GM12875 (cell line): ENCODE measurements around the gene BHLHE23.
"Not testable (repeated sequence)": the region's sequence is repeated elsewhere in the genome, so short reads cannot be mapped to it uniquely, and the experiment has no call there.

Experiments
- H3K4me3 ChIP-seq: one replicate; pipeline ENCODE4 v1.5.1; 2011; ENCODE audit warnings: low read depth, low read length, control low read depth
- TF ChIP-seq, protein P1 (sequence below): IDR thresholded peaks from 2 replicates; pipeline ENCODE4 v1.5.1; 2011; ENCODE audit warnings: low read depth, mild to moderate bottlenecking, control low read depth, inconsistent platforms, low read length, moderate library complexity, borderline replicate concordance; ENCODE audit not compliant: insufficient read depth

BHLHE23 gene

GRCh38 chr20:63042448-63043071 is 35.8 kb upstream of the BHLHE23 start:
- no peak overlapping the region for H3K4me3 ChIP-seq
- TF ChIP-seq, protein P1, sequence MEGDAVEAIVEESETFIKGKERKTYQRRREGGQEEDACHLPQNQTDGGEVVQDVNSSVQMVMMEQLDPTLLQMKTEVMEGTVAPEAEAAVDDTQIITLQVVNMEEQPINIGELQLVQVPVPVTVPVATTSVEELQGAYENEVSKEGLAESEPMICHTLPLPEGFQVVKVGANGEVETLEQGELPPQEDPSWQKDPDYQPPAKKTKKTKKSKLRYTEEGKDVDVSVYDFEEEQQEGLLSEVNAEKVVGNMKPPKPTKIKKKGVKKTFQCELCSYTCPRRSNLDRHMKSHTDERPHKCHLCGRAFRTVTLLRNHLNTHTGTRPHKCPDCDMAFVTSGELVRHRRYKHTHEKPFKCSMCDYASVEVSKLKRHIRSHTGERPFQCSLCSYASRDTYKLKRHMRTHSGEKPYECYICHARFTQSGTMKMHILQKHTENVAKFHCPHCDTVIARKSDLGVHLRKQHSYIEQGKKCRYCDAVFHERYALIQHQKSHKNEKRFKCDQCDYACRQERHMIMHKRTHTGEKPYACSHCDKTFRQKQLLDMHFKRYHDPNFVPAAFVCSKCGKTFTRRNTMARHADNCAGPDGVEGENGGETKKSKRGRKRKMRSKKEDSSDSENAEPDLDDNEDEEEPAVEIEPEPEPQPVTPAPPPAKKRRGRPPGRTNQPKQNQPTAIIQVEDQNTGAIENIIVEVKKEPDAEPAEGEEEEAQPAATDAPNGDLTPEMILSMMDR, result no peak

GRCh38 chr20:63041776-63042175 is 35.0 kb upstream of the BHLHE23 start:
- no peak overlapping the region for H3K4me3 ChIP-seq
- TF ChIP-seq, protein P1, result no peak

GRCh38 chr20:63037669-63038268 is 31.0 kb upstream of the BHLHE23 start:
- H3K4me3 ChIP-seq, result no peak overlapping the region
- TF ChIP-seq, protein P1, result no peak

- no peak overlapping the region for H3K4me3 ChIP-seq
- TF ChIP-seq, protein P1, result no peak
These were observed 29.5 kb upstream of the BHLHE23 start for GRCh38 chr20:63036291-63036690.

DNA sequence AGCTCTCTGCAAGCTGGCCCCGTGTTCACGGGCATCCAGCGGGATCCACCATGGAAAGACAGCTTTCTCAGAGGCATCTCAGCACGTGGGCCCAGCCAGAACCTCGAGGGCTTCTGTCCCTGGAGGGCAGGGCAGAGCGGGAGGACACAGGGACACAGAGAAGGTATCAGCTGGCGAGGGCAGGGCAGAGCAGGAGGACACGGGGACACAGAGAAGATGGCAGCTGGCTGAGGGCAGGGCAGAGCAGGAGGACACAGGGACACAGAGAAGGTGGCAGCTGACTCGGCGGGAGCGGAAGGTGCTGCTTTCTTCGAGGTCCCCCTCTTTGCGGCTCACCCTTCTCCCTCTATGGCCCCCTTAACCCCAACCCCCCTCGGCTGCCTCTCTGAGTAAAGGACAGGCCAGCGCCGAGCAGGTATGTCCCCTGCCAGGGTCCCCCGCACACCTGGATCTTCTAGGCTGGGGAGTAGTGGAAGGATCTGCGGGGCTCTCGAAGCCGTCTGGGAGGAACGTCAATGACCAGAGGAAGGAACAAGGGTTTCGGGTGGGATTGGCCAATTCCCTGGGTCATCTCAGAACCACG is 28.9 kb upstream of the BHLHE23 start:
- TF ChIP-seq, protein P1, result no peak
- no peak overlapping the region for H3K4me3 ChIP-seq

- H3K4me3 ChIP-seq, result not testable (repeated sequence)
These were observed 28.2 kb upstream of the BHLHE23 start for GRCh38 chr20:63034710-63035602.
